HG02870 (cell line): ENCODE measurements around the gene ATP5F1C.
"Not testable (repeated sequence)": the region's sequence is repeated elsewhere in the genome, so short reads cannot be mapped to it uniquely, and the experiment has no call there.

ENCODE experiments used
- ATAC-seq: cut with Tn5 transposase; IDR thresholded peaks from one replicate; pipeline ENCODE4 v1.9.1; 2021; ENCODE audit warnings: mild to moderate bottlenecking, moderate library complexity; ENCODE audit not compliant: unreplicated experiment

ATP5F1C gene

DNA sequence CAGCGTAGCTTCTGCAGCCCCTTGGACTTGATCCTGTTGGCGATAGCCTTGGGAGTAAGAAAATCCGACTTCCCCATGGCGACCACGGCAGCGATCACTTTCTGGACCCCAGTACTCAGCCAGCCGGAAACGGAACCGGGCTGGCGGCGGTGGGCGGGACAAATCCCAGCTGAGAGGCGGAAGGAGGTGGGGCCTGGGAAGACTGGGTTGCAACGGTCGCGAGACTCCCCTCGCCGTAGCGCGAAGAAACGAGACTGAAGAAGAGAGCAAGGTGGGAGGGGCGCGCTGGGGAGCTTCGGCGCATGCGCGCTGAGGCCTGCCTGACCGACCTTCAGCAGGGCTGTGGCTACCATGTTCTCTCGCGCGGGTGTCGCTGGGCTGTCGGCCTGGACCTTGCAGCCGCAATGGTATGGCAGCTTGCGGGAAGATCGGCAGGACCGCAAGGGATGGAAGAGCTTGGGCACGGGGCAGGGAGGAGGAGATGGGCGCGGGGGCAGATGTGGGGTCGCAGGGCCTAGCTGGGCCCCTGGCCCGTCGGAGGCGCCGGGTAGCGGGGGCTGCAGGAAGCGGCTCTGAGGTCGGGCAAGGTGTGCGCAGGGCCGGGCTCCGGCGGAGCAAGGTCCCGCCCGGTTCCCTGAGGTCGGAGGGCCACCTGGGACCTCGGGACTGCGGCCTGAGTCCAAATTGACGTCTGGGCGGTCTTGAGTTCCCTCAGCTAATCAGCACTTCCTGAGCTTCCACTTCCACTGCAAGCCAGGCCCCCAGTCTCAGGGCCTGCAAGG is at the start of gene ATP5F1C, which contains the start of gene KIN:
TSS of gene ATP5F1C (plus strand) at position 321 of the 782 bp plus-strand sequence. CDS start at position 352, 31 bp downstream.
TSS of gene KIN (minus strand) at position 137 of the 782 bp plus-strand sequence. CDS start at position 77, 60 bp downstream.
- ATAC-seq: peak; percentile 94

DNA sequence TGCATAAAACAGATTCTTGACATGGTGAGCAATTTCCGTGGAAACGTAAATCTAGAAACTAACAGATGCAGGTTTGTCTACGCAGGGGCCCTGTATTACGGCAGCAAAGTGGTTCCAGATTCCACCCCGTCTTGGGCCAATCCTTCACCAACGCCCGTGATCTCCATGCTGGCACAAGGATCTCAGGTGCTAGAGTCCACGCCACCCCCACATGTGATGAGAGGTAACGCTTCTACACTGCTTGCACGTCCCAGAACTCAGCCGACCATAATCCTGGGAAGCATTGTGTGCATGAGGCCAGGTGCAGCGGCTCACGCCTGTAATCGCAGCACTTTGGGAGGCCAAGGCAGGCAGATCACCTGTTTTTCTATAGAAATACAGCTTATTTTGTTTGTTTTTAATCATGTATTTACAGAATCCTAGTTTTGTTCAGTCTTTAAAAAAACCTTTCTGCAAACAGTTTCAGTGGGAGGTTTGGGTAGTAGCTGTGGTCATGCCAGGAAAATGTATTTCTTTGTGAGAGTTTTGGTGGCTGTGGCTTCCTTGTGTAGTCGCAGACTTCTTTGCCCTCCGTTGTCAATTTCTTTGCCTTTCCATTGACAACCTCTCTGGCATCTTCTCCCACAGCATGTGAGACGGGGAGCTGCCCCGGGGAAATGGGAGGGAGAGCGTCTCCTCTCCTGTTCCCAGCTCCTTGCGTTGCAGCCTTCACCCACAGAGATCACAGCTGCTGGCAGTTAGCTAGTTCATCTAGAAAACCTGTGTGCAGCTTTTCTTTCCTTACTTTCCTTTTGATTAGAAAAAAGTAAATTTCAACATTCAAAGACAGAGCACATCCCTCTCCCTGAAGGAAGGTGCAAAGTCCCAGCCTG is 49.2 kb upstream of the ATP5F1C start:
- no peak for ATAC-seq

- ATAC-seq: no peak
These were observed 43.7 kb upstream of the ATP5F1C start for GRCh38 chr10:7744307-7744706.

DNA sequence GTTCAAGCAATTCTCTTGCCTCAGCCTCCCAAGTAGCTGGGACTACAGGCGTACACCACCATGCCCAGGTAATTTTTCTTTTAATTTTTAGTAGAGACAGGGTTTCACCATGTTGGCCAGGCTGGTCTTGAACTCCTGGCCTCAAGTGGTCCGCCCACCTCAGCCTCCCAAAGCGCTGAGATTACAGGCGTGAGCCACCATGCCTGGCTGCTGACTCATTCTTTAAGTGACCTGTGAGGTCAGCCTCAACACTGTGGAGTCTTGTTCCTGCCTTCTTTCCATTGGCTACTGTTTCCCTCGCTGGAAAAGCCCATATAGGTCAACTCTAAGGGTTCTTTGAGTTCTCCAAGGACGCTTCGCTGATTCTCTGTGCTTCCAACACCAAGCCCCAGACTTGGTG is 39.3 kb upstream of the ATP5F1C start:
- ATAC-seq: not testable (repeated sequence)

DNA sequence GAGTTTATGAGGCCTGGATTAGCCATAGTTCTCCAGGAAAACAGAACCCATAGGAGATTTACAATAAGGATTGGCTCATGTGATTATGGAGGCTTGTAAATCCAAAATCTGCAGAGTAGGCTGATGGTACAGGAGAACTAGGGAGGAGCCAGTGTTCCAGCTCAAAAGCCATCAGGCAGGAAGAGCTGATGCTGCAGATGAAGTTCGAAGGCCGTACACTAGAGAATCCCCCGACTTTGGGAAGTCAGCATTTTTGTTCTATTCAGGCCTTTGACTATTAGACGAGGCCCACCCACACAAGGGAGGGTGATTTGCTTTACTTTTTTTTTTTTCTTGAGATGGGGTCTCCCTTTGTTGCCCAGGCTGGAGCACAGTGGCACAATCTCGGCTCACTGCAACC is 37.8 kb upstream of the ATP5F1C start:
- ATAC-seq: no peak

DNA sequence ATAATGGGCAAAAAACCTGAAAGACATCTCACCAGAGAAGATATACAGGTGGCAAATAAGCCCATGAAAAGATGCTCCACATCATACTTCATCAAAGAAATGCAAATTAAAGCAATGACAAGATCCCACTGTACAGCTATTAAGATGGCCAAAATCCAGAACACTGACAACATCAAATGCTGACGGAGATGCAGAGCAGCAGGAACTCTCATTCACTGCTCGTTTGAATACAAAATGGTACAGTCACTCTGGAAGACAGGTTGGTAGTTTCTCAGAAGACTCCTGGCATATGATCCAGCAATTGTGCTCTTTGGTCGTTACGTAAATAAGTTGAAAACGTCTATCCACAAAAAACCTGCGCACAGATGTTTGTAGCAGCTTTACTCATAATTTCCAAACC is 35.7 kb upstream of the ATP5F1C start:
- no peak for ATAC-seq

DNA sequence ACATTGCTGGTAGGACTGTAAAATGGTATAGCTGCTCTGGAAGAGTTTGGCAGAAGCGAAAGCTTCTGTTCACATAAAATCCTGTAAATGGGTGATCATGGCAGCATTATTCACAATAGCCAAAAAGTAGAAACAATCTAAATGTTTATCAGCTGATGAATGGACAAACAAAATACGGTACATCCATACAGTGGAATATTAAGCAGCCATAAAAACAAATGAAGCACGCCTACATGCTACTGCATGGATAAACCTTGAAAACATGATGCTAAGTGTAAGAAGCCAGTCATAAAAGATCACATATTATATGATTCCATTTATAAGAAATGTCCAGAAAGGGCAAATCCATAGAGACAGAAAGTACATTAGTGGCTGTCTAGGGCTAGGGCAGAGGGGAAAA is 32.9 kb upstream of the ATP5F1C start:
- no peak for ATAC-seq

- no peak for ATAC-seq
These were observed 31.5 kb upstream of the ATP5F1C start for GRCh38 chr10:7756360-7756992.

DNA sequence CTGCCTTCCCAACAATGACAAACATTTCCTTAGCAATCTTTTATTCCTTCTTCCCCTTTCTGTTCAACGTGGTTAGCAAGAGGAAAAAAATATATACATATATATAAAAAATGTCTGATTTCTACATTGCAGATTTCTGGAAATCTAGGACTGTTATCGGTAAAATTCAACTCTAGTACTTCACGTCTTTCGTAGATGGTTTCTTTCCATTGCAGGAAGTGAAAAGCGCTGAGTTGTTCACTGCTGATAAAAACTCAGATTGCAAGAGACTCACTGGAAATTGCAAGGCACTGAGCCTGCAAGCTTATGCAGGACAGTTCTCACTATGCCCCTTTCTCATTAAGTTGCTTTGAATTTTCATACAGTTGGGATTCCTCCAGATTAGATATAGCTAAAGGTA is 24.0 kb upstream of the ATP5F1C start:
- no peak for ATAC-seq

GRCh38 chr10:7766241-7766640 is 21.7 kb upstream of the ATP5F1C start:
- ATAC-seq: no peak

- ATAC-seq: no peak
These were observed 20.8 kb upstream of the ATP5F1C start for GRCh38 chr10:7767209-7767608.

GRCh38 chr10:7768417-7768816 is 19.6 kb upstream of the ATP5F1C start:
- ATAC-seq: no peak

GRCh38 chr10:7773845-7774801 is 13.9 kb upstream of the ATP5F1C start:
- no peak for ATAC-seq

- ATAC-seq: no peak
These were observed 11.2 kb upstream of the ATP5F1C start for GRCh38 chr10:7776777-7777176.

DNA sequence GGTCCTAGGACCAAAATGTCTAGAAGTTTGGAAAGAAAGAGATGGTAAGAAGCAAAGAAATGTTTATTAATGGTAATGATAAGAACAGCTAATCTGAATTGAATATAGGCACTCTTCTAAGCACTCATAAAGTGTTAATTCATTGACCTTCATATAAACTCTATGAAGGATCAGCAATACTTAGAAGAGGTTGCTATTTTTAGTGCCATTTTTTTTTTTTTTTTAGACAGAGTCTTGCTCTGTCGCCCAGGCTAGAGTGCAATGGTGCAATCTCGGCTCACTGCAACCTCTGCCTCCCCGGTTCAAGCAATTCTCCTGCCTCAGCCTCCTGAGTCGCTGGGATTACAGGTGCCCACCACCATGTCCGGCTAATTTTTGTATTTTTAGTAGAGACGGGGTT is 5.8 kb upstream of the ATP5F1C start:
- ATAC-seq: not testable (repeated sequence)

DNA sequence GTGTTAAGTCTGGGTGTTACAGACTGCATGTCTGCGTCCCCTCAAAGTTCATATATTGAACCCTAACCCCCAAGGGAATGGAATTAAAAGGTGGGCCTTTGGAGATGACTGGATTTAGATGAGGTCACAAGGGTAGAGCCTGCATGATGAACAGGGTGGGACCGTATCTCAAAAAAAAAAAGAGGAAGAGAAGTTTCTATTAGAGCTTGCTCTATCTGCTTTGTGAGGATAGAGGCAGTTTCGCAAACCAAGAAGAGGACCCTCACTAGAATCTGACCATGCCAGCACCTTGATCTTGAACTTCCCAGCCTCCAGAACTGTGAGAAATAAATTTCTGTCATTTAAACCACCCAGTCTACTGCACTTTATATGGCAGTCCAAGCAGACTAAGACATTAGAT is 1.5 kb upstream of the ATP5F1C start:
- no peak for ATAC-seq

DNA sequence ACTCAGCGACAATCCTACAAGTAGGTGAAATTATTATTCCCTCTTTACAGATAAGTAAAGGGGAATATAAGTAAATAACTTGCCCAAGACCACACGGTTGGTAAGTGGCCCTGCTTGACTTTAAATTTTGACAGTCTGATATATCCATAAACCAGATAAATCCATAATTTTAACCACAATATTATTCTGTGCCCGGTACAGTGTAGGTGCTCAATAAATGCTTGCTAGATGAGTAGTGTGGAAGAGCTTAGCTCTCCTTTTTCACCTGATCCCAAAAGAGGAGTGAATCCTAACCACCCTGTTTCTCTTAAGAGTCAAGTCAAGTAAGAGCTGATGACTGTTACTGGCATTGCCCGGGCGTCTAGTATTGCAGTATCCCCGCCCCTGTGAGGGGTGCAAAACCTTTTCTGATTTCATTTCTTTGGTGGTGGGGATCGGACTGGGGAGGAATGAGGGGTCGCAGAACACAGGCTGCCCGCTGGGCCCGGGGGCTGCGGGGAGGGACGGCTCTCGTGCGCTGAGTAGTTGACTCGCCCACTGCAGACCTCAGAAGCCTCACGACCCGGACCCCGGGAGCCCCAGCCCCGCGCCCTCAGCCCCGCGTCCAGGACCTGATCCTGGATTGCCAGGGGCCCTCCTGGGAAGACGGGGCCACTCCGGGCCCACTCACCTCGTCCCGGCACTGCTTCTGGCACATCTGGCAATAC is 674 bp upstream of the ATP5F1C start:
- ATAC-seq: peak; percentile 5

DNA sequence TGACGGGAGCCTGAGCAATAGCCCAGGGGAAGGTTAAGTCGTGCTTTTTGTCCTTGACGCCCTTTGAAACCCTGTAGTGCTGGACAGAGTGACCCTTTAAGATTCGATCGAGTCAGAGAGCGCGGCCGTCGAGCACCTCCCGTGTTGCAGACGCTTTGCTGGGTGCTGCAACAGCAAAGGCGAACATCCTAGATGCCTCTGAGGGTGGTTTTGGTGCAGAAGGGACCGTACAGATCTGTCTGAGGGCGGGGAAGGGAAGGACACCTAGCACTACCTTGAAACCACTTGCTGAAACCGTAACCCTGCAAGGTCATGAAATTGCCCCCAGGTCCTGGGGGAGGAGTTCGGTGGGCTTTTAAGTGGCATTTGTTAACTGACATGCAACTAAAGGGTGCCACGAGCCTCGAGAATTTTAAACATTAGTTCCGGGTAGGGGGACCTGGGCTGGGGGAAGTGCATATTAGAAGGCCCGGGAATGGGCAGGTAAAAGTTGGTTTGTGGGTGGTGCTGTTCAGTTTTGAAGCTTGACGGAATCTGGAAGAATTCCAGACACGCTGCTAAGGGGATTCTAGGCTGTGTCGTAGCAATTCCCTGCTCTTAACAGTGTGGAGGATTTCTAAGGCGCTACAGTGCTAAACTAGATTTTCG is 786 bp downstream of the ATP5F1C start:
- peak; percentile 14 for ATAC-seq

- ATAC-seq: no peak
These were observed 1.4 kb downstream of the ATP5F1C start for GRCh38 chr10:7789390-7789789.
